Tibial nerve (tissue), 4 donors: ENCODE data around the gene YOD1.

Experiments
- EP300 ChIP-seq, 2 donors: sonication (generic); formaldehyde crosslinking; IDR thresholded peaks; one replicate each; pipeline ENCODE4 v1.6.1; 2017; ENCODE audit warnings: antibody characterized with exemption in 2 of 2, mild to moderate bottlenecking in 1 of 2
- POLR2A ChIP-seq, 2 donors: fragments of 450-650 bp; IDR thresholded peaks; one replicate each; pipeline ENCODE4 v1.6.1; 2017; ENCODE audit warnings: antibody characterized with exemption in 2 of 2, mild to moderate bottlenecking in 2 of 2, moderate library complexity in 2 of 2
- TF ChIP-seq, protein P1 (sequence below), 5 experiments: fragments of 200-600 bp in 3 of 5; fragments of 450-650 bp in 2 of 5; sonication (generic) in 3 of 5; IDR thresholded peaks; one replicate each; pipeline ENCODE4 v1.5.1; 2016 to 2019; ENCODE audit warnings: antibody characterized with exemption in 5 of 5, mild to moderate bottlenecking in 3 of 5, moderate library complexity in 2 of 5

DNA sequence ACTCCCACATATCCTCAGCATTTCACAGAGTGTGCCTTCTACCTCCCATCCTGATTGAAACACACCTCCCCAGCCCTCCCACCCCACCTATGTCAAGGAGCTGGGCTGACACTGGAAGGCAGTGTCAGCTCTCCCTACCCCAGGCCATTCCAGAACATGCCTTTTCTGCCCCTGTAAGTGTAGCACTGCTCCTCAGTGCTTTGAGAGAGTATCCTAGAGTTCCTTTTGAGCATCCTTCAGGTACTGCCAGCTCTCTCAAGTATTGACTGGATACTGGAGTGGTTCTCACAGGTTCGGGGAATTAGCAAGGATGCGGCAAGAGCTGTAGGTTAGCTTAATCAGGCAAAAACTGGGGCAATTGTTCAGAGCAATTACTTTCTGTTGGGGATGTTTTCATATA, 40.3 kb downstream of the YOD1 start:
- TF ChIP-seq, protein P1, sequence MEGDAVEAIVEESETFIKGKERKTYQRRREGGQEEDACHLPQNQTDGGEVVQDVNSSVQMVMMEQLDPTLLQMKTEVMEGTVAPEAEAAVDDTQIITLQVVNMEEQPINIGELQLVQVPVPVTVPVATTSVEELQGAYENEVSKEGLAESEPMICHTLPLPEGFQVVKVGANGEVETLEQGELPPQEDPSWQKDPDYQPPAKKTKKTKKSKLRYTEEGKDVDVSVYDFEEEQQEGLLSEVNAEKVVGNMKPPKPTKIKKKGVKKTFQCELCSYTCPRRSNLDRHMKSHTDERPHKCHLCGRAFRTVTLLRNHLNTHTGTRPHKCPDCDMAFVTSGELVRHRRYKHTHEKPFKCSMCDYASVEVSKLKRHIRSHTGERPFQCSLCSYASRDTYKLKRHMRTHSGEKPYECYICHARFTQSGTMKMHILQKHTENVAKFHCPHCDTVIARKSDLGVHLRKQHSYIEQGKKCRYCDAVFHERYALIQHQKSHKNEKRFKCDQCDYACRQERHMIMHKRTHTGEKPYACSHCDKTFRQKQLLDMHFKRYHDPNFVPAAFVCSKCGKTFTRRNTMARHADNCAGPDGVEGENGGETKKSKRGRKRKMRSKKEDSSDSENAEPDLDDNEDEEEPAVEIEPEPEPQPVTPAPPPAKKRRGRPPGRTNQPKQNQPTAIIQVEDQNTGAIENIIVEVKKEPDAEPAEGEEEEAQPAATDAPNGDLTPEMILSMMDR (IDR thresholded peaks at IDR 0.05): no peak
- TF ChIP-seq POLR2A (IDR thresholded peaks at IDR 0.05) (no peak), EP300 (IDR thresholded peaks at IDR 0.05) (no peak)
